Heart left ventricle (tissue), 16 donors: ENCODE measurements around the gene PCBP3. TPM values are rescaled to one million over a fixed set of nuclear protein-coding genes. Genes with fewer than 3 reads are reported as not detected.

ENCODE experiments used
- ATAC-seq, 4 donors: fragments of 200-7000 bp; cut with Tn5 transposase; one replicate each; pipeline ENCODE4 v1.9.1; 2020 to 2022; ENCODE audit warnings: moderate library complexity in 4 of 4, mild to moderate bottlenecking in 3 of 4, moderate number of reproducible peaks in 1 of 4
- DNase-seq, 5 donors: peaks; one replicate each; pipeline ENCODE4 v3.0.0-alpha.2; 2020
- H3K27ac ChIP-seq, 12 donors: fragments of 200-600 bp; sonication (generic) in 4 of 12; one replicate each; pipeline versions ENCODE4 v1.5.0 to v1.8.0; 2016 to 2022; ENCODE audit warnings: mild to moderate bottlenecking in 2 of 12
- H3K27me3 ChIP-seq, 9 donors: fragments of 200-600 bp; sonication (generic) in 2 of 9; one replicate each; pipeline versions ENCODE4 v1.5.1 to v1.8.0; 2016 to 2022; ENCODE audit warnings: mild to moderate bottlenecking in 3 of 9
- H3K36me3 ChIP-seq, 9 donors: fragments of 200-600 bp; sonication (generic) in 2 of 9; one replicate each; pipeline versions ENCODE4 v1.5.0 to v1.8.0; 2018 to 2022; ENCODE audit warnings: mild to moderate bottlenecking in 2 of 9
- H3K4me1 ChIP-seq, 12 donors: fragments of 200-600 bp; sonication (generic) in 4 of 12; one replicate each; pipeline versions ENCODE4 v1.5.0 to v1.8.0; 2016 to 2022; ENCODE audit warnings: mild to moderate bottlenecking in 3 of 12
- H3K4me3 ChIP-seq, 12 donors: fragments of 200-600 bp; sonication (generic) in 4 of 12; one replicate each; pipeline versions ENCODE4 v1.5.0 to v1.8.0; 2017 to 2022; ENCODE audit warnings: mild to moderate bottlenecking in 9 of 12, moderate library complexity in 4 of 12
- H3K9me3 ChIP-seq, 12 donors: fragments of 200-600 bp; sonication (generic) in 4 of 12; one replicate each; pipeline versions ENCODE4 v1.5.0 to v1.8.0; 2016 to 2022; ENCODE audit warnings: mild to moderate bottlenecking in 1 of 12
- POLR2A ChIP-seq, 2 donors: fragments of 450-650 bp; IDR thresholded peaks; one replicate each; pipeline ENCODE4 v1.6.1; 2017; ENCODE audit warnings: antibody characterized with exemption in 2 of 2, mild to moderate bottlenecking in 2 of 2, moderate library complexity in 2 of 2
- WGBS, 4 donors: extraction: QIAGEN DNeasy Blood & Tissue Kit in 2 of 4; methylation state at CpG; one replicate each; pipeline versions ENCODE4 v1.1.5 to v1.1.7; 2013 to 2018; 5-methylcytosine and 5-hydroxymethylcytosine counted together
- intact Hi-C, 10 donors: fragments of 100-400 bp; cut with DNase I; formaldehyde crosslinking; loops; one replicate each; pipeline versions ENCODE4 v1.11.1 to v1.14.2; 2022
- polyA plus RNA-seq, 2 donors: library from polyadenylated mRNA; stranded (reverse); fragments of 200-250 nt; gene quantifications; one replicate each; pipeline ENCODE4 v1.2.3, GENCODE V29; 2013
- total RNA-seq, 9 donors: library from RNA; depleted of rRNA in 2 of 9; stranded (reverse); fragments of >200 nt in 2 of 9; fragmentation: NEBNext Ultra II Directional in 3 of 9; extraction: Animal tissue kit (Norgen Biotek cat#: 25700) in 3 of 9; gene quantifications; one replicate each; pipeline versions ENCODE4 v1.1.0 to v1.2.4, GENCODE V29; 2016 to 2023
- TF ChIP-seq, protein P1 (sequence below), 12 donors: fragments of 200-600 bp; sonication (generic) in 4 of 12; IDR thresholded peaks; one replicate each; pipeline versions ENCODE4 v1.5.0 to v1.8.0; 2018 to 2022; ENCODE audit warnings: antibody characterized with exemption in 12 of 12, mild to moderate bottlenecking in 5 of 12
- donor health status: ischemic (EF 13 %, LVEDD 7.1; RV severe dilation, severe dysfunction).
- donor health status: healthy with polysubstance abuse.
- donor health status: DM: no; HTN: yes; CAD: no.
- donor health status: DM: no; HTN: no; CAD: no.
- donor health status: ischemic (EF 25% LVEDD 6.9; RV normal size, moderate dysfunction).
- donor health status: ischemic (EF 25% LVEDD 5.7; RV mildly dilated, moderate dysfunction).
- donor health status: healthy.
- donor health status: DM: yes; HTN: yes; CAD: no.
- donor health status: ischemic (EF 35%, LVEDD 5.7; RV mildly dilated, moderate dysfunction).
- donor health status: nonischemic (EF 11% LVEDD 7.7; RV severe dilation, severe dysfunction).
- donor health status: DM: yes; HTN: yes; CAD: no.
- donor health status: PGD.
- donor health status: ischemic (EF 29% LVEDD 5.4; RV normal size, mild dysfunction).
- donor health status: nonischemic (EF 23%, LVEDD 6.1; RV moderate dilation, normal function).

The PCBP3 gene
- total and polyA plus RNA-seq, 11 donors = 0.72 to 11.4 (median 2.5) TPM; not detected in 1

DNA sequence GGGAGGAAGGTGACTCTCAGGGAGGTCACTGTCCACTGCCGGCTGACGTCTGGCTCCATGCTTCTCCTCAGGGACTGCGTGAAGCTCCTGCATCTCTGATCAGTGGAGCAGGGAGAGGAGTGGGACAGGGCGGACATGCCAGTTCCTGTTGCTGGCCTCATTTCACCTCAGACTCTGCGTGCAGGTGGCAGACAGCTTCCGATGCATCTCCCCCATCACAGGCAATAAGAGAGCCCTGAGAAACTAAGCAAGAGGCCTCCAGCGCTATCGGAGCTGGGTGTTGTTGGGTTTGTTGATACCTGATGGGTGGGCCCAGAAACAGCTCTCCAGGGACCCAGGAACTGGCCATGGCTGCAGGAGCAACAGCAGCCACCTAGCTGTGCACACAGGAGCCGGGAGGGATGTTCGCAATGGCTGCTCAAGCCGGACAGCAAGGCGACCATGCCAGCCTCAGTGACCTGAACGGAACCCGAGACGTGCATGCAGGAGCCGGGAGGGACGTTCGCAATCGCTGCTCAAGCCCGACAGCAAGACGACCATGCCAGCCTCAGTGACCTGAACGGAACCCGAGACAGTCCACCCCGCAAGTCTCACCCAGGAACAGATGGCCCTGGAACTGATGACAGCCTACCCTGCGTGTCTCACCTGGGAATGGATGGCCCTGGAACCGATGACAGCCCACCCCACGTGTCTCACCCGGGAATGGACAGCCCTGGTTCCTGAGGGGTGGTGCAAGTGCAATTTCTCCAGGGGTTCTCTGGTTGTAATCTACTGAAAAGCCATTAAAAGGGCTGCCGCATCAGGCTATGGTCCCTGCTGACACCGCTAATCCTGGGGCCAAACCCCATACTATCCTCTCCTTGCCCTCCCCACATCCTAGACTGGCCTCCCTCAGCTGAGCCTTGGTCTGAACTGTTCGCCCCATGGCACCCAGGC, 14.2 kb upstream of the PCBP3 start:
- intact Hi-C loops = no loop called here
- no peaks in the 10 kb centered on the region for H3K4me1 ChIP-seq
- no peaks in the 10 kb centered on the region for H3K9me3 ChIP-seq
- no peaks in the 10 kb centered on the region for H3K36me3 ChIP-seq
- no peak for DNase-seq
- peaks cover 0 to 5% (median 0%) of the 10 kb centered on the region in 9 donors for H3K27me3 ChIP-seq
- TF ChIP-seq POLR2A (IDR thresholded peaks at IDR 0.05) = no peak
- H3K27ac ChIP-seq = no peak overlapping the region
- no peak overlapping the region for H3K4me3 ChIP-seq
- 78 to 86% (median 81%) methylated on average over 23 to 31 of the region's 31 CpGs for WGBS, 4 donors
- ATAC-seq = no peak

DNA sequence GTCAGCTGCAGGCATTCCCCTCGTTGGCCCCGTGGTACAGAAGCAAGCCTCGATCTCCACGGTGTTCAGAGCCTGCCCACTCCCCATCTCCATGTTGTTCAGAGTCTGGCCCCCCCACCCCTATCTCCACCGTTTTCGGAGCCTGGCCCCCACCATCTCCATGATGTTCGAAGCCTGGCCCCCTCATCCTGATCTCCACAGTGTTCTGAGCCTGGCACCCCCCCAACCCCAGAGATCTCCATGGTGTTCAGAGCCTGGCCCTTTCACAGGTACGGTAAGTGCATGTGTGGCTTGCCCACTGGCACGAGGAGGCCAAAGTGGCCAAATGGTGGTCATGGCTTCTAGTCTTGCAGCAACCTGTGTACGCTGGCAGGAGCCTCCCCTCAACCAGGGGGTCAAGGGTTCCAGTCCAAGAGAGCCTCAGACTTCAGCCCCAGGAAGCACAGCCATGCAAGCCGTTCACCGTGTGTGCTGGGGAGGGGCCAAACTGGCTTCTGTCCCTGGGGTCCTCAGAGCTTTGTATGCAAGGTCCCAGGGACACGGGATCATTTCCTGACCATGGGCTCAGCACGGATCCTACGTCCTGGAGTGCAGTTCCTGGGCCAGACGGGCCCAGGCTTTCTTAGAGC, 13.3 kb upstream of the PCBP3 start:
- no peaks in the 10 kb centered on the region for H3K9me3 ChIP-seq
- ATAC-seq (peak in 1 of 4 donors; percentile 27), DNase-seq (no peak)
- no peak overlapping the region for H3K4me3 ChIP-seq
- no peaks in the 10 kb centered on the region for H3K4me1 ChIP-seq
- peaks cover 0 to 5% (median 0%) of the 10 kb centered on the region in 9 donors for H3K27me3 ChIP-seq
- intact Hi-C loops = no loop called here
- no peaks in the 10 kb centered on the region for H3K36me3 ChIP-seq
- H3K27ac ChIP-seq = no peak overlapping the region
- TF ChIP-seq, protein P1, sequence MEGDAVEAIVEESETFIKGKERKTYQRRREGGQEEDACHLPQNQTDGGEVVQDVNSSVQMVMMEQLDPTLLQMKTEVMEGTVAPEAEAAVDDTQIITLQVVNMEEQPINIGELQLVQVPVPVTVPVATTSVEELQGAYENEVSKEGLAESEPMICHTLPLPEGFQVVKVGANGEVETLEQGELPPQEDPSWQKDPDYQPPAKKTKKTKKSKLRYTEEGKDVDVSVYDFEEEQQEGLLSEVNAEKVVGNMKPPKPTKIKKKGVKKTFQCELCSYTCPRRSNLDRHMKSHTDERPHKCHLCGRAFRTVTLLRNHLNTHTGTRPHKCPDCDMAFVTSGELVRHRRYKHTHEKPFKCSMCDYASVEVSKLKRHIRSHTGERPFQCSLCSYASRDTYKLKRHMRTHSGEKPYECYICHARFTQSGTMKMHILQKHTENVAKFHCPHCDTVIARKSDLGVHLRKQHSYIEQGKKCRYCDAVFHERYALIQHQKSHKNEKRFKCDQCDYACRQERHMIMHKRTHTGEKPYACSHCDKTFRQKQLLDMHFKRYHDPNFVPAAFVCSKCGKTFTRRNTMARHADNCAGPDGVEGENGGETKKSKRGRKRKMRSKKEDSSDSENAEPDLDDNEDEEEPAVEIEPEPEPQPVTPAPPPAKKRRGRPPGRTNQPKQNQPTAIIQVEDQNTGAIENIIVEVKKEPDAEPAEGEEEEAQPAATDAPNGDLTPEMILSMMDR (IDR thresholded peaks at IDR 0.05) = no peak
- no peak for TF ChIP-seq POLR2A (IDR thresholded peaks at IDR 0.05)
- 78 to 83% (median 81%) methylated on average over 16 of the region's 16 CpGs for WGBS, 4 donors

DNA sequence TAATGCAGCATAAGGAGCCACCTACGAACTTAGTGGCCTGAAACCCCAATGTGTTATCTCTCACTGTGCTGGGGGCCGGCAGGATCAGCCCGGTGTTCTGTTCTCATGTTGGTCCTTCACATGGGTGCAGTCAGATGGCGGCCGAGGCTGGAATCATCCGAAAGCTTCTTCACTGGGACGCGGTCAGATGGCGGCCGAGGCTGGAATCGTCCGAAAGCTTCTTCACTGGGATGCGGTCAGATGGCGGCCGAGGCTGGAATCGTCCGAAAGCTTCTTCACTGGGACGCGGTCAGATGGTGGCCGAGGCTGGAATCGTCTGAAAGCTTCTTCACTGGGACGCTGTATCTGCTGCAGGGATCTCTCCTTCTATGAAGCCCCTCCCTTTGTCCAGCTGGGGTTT, 12.6 kb upstream of the PCBP3 start:
- Histone ChIP-seq H3K9me3 (no peaks in the 10 kb centered on the region), H3K36me3 (no peaks in the 10 kb centered on the region), H3K27me3 (no peaks in the 10 kb centered on the region), H3K4me1 (no peaks in the 10 kb centered on the region), H3K4me3 (no peak overlapping the region), H3K27ac (no peak overlapping the region)
- intact Hi-C loops = no loop called here
- no peak for DNase-seq
- TF ChIP-seq, protein P1 (IDR thresholded peaks at IDR 0.05) = no peak
- TF ChIP-seq POLR2A (IDR thresholded peaks at IDR 0.05) = no peak
- 83 to 90% (median 88%) methylated on average over 17 to 22 of the region's 22 CpGs for WGBS, 4 donors
- no peak for ATAC-seq

DNA sequence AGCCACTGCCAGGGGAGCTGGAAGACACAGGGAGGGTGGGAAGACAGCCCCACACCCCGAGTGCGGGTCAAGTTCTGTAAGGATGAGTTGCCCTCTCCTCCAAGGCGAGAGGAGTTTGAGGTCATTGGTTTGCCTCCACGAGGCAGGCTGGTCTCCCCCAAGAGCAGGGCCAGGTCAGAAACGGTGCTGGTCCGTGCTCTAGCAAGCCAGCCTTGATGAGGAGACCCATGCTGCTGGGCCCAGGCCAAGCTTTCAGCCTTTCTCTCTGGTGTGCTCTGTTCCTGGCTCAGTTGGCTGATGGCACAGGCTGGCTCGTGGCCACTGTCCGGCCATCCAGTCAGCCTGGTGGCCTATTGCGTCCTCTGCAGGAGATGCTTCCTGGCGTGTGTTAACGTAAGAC, 12.0 kb upstream of the PCBP3 start:
- intact Hi-C loops = no loop called here
- Histone ChIP-seq H3K4me3 (no peak overlapping the region), H3K4me1 (no peaks in the 10 kb centered on the region), H3K9me3 (no peaks in the 10 kb centered on the region), H3K36me3 (no peaks in the 10 kb centered on the region), H3K27ac (no peak overlapping the region), H3K27me3 (no peaks in the 10 kb centered on the region)
- TF ChIP-seq, protein P1 (IDR thresholded peaks at IDR 0.05) = no peak
- TF ChIP-seq POLR2A (IDR thresholded peaks at IDR 0.05) = no peak
- no peak for ATAC-seq
- DNase-seq = no peak
- 78 to 86% (median 84%) methylated on average over 11 of the region's 11 CpGs for WGBS, 4 donors
